RWPE1 (cell line): Measurements from ENCODE around the gene PTPRE.

Experiments used
- CTCF ChIA-PET: fragments of 350-600 bp; sonication (Branson Sonifier 250); formaldehyde crosslinking; extraction: SDS; loops from one replicate; lab custom pipeline; 2021; lab: Yijun Ruan, JAX
- POLR2A ChIA-PET: fragments of 400-600 bp; formaldehyde crosslinking; extraction: SDS; loops from one replicate; lab custom pipeline; 2020; ENCODE audit warnings: antibody characterized with exemption; ENCODE audit not compliant: low non-redundant PET; lab: Yijun Ruan, JAX
- DNase-seq: peaks from one replicate; pipeline ENCODE4 v3.0.0; 2012; ENCODE audit warnings: low spot score
- H3K27ac ChIP-seq: fragments of 450-650 bp; 2 replicates; pipeline ENCODE4 v1.5.1; 2017
- CTCF ChIP-seq: fragments of 450-650 bp; conservative IDR thresholded peaks from 2 replicates; pipeline ENCODE4 v1.5.1; 2017; ENCODE audit warnings: low read depth, mild to moderate bottlenecking

PTPRE gene

GRCh38 chr10:128018691-128019090 lies 111.8 kb downstream of the PTPRE start:
- no peak for TF ChIP-seq CTCF
- ChIA-PET POLR2A (no interaction called here), CTCF (interaction anchor here (1.5 to 1.6 kb wide), 2 partner anchors 7 to 51 kb away, joined by 3 to 5 read pairs; no protein-coding TSS in a partner anchor)
- no peak for DNase-seq
- H3K27ac ChIP-seq: no peak overlapping the region

GRCh38 chr10:128022261-128023196 lies 115.6 kb downstream of the PTPRE start:
- no peak for DNase-seq
- POLR2A ChIA-PET: no interaction called here
- no peak for TF ChIP-seq CTCF
- CTCF ChIA-PET: interaction anchor here (0.6 to 0.7 kb wide), 2 partner anchors 11 kb away, joined by 3 to 5 read pairs; no protein-coding TSS in a partner anchor
- no peak overlapping the region for H3K27ac ChIP-seq

GRCh38 chr10:128024426-128024825 lies 117.5 kb downstream of the PTPRE start:
- ChIA-PET CTCF (interaction anchor here (0.7 kb wide), 2 partner anchors 11 kb away, joined by 3 to 6 read pairs; no protein-coding TSS in a partner anchor), POLR2A (no interaction called here)
- no peak for TF ChIP-seq CTCF
- no peak for DNase-seq
- H3K27ac ChIP-seq: no peak overlapping the region

GRCh38 chr10:128025437-128025836 lies 118.5 kb downstream of the PTPRE start:
- DNase-seq: no peak
- H3K27ac ChIP-seq: no peak overlapping the region
- TF ChIP-seq CTCF: no peak
- ChIA-PET CTCF (interaction anchor here (0.8 kb wide), 1 partner anchor 10 kb away, joined by 4 read pairs; no protein-coding TSS in a partner anchor), POLR2A (no interaction called here)

- no peak for DNase-seq
- CTCF ChIA-PET: interaction anchor here (1.4 to 1.6 kb wide), 2 partner anchors 9 to 10 kb away, joined by 3 to 8 read pairs; no protein-coding TSS in a partner anchor
- no peak for TF ChIP-seq CTCF
- POLR2A ChIA-PET: no interaction called here
- no peak overlapping the region for H3K27ac ChIP-seq
Observed at GRCh38 chr10:128025951-128026350, 119.0 kb downstream of the PTPRE start.

GRCh38 chr10:128026615-128027300 lies 119.9 kb downstream of the PTPRE start:
- POLR2A ChIA-PET: no interaction called here
- DNase-seq: no peak
- TF ChIP-seq CTCF: no peak
- H3K27ac ChIP-seq: no peak overlapping the region
- CTCF ChIA-PET: interaction anchor here (0.7 to 1.6 kb wide), 3 partner anchors 9 to 335 kb away, joined by 3 to 8 read pairs (median 5); no protein-coding TSS in a partner anchor
